ENCODE measurements around the gene CNTNAP5. TPM values are rescaled to one million over a fixed set of nuclear protein-coding genes. Genes with fewer than 3 reads are reported as not detected.

CNTNAP5 gene
- total and polyA plus RNA-seq, 4 donors = not detected

DNA sequence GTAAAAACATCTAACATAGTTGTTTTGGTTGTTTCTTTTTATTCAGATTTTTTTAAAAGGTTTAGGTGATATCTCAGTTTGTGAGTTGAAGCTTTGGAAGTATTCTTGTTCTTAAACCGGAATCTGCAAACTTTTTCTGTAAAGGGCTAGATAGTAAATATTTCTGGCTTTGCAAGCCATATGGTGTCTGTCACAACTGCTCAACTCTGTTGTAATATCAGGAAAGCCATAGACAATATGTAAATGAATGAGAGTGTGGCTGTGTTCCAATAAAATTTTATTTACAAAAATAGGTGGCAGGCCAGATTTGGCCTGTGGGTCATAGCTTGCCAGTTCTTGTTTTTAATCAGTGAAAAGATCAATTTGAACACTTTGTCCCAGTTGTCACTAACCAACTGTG is 134.1 kb downstream of the CNTNAP5 start (continued):
- no peak for TF ChIP-seq GABPA (IDR thresholded peaks at IDR 0.05 in 1 of 2, conservative IDR thresholded peaks at IDR 0.05 in 1 of 2)
- no peak for TF ChIP-seq TAF1 (conservative IDR thresholded peaks at IDR 0.05)
- TF ChIP-seq NR2F2 (IDR thresholded peaks at IDR 0.05) = no peak
- no peak for TF ChIP-seq FOXA2 (IDR thresholded peaks at IDR 0.05)
- TF ChIP-seq, protein P1, sequence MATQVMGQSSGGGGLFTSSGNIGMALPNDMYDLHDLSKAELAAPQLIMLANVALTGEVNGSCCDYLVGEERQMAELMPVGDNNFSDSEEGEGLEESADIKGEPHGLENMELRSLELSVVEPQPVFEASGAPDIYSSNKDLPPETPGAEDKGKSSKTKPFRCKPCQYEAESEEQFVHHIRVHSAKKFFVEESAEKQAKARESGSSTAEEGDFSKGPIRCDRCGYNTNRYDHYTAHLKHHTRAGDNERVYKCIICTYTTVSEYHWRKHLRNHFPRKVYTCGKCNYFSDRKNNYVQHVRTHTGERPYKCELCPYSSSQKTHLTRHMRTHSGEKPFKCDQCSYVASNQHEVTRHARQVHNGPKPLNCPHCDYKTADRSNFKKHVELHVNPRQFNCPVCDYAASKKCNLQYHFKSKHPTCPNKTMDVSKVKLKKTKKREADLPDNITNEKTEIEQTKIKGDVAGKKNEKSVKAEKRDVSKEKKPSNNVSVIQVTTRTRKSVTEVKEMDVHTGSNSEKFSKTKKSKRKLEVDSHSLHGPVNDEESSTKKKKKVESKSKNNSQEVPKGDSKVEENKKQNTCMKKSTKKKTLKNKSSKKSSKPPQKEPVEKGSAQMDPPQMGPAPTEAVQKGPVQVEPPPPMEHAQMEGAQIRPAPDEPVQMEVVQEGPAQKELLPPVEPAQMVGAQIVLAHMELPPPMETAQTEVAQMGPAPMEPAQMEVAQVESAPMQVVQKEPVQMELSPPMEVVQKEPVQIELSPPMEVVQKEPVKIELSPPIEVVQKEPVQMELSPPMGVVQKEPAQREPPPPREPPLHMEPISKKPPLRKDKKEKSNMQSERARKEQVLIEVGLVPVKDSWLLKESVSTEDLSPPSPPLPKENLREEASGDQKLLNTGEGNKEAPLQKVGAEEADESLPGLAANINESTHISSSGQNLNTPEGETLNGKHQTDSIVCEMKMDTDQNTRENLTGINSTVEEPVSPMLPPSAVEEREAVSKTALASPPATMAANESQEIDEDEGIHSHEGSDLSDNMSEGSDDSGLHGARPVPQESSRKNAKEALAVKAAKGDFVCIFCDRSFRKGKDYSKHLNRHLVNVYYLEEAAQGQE (IDR thresholded peaks at IDR 0.05) = no peak
- TF ChIP-seq JUND (IDR thresholded peaks at IDR 0.05) = no peak
- no peak for TF ChIP-seq YY1 (IDR thresholded peaks at IDR 0.05)
- TF ChIP-seq HNF4G (IDR thresholded peaks at IDR 0.05) = no peak

DNA sequence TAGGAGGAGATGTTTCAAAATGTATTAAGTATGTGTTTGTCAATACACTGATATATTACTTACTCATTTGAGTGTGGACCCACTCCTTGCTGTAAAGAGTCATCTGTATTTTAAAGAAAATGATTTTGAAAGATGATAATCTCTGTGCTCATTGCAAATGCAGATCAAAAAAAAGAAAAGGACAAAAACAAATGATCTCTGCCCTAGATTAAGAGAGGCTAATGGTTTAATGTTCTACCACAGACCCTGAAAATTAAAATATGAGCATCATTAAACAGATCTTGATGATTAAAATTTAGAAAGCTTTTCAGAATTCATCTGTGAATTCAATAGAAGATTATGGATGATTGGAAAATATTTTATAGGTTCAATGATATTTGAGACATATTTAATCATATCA is 136.5 kb downstream of the CNTNAP5 start:
- no peak for TF ChIP-seq FOXA2 (IDR thresholded peaks at IDR 0.05)
- TF ChIP-seq JUND (IDR thresholded peaks at IDR 0.05) = no peak
- Histone ChIP-seq H3K4me3 (ENCODE audit: low read depth in 1 of 3, low read length in 3 of 3) (no peak overlapping the region), H3K27ac (ENCODE audit: low read depth in 1 of 2, low read length in 2 of 2) (no peak overlapping the region), H3K9me3 (ENCODE audit: control insufficient read depth in 4 of 4, low read length in 3 of 4) (no peaks in the 10 kb centered on the region), H3K4me1 (ENCODE audit: control insufficient read depth in 4 of 4, insufficient read depth in 4 of 4, low read length in 3 of 4) (no peaks in the 10 kb centered on the region), H3K9ac (ENCODE audit: low read depth in 1 of 2, low read length in 2 of 2) (no peak overlapping the region), H3K36me3 (ENCODE audit: control insufficient read depth in 4 of 4, insufficient read depth in 3 of 4, low read depth in 1 of 4, low read length in 3 of 4) (no peaks in the 10 kb centered on the region), H3K27me3 (ENCODE audit: control insufficient read depth in 4 of 4, insufficient read depth in 4 of 4, low read length in 3 of 4) (no peaks in the 10 kb centered on the region)
- DNase-seq (ENCODE audit: low spot score) = no peak

DNA sequence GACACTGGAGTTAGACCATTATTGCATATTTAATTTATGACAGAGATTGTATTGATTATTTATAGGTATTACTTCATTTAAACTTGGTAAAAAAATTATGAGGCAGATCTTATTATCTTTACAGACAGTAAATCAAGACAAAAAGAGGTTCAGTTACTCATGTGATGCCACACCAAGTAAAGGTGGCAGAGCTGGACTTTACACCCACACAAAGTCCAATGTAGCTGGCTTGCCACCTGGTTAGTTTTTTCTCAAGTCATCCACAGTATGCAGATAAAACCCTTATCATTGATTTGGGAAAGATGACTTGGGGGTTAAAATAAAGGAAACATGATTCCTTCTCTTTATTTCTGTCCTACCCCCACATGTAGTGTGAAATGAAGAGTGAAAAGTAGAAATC is 137.2 kb downstream of the CNTNAP5 start:
- Histone ChIP-seq H3K9ac (ENCODE audit: low read depth in 1 of 2, low read length in 2 of 2) (no peak overlapping the region), H3K27ac (ENCODE audit: low read depth in 1 of 2, low read length in 2 of 2) (no peak overlapping the region), H3K27me3 (ENCODE audit: control insufficient read depth in 4 of 4, insufficient read depth in 4 of 4, low read length in 3 of 4) (no peaks in the 10 kb centered on the region), H3K9me3 (ENCODE audit: control insufficient read depth in 4 of 4, low read length in 3 of 4) (no peaks in the 10 kb centered on the region), H3K4me3 (ENCODE audit: low read depth in 1 of 3, low read length in 3 of 3) (no peak overlapping the region), H3K4me1 (ENCODE audit: control insufficient read depth in 4 of 4, insufficient read depth in 4 of 4, low read length in 3 of 4) (no peaks in the 10 kb centered on the region), H3K36me3 (ENCODE audit: control insufficient read depth in 4 of 4, insufficient read depth in 3 of 4, low read depth in 1 of 4, low read length in 3 of 4) (no peaks in the 10 kb centered on the region)
- no peak for DNase-seq (ENCODE audit: low spot score)
- TF ChIP-seq, protein P2, sequence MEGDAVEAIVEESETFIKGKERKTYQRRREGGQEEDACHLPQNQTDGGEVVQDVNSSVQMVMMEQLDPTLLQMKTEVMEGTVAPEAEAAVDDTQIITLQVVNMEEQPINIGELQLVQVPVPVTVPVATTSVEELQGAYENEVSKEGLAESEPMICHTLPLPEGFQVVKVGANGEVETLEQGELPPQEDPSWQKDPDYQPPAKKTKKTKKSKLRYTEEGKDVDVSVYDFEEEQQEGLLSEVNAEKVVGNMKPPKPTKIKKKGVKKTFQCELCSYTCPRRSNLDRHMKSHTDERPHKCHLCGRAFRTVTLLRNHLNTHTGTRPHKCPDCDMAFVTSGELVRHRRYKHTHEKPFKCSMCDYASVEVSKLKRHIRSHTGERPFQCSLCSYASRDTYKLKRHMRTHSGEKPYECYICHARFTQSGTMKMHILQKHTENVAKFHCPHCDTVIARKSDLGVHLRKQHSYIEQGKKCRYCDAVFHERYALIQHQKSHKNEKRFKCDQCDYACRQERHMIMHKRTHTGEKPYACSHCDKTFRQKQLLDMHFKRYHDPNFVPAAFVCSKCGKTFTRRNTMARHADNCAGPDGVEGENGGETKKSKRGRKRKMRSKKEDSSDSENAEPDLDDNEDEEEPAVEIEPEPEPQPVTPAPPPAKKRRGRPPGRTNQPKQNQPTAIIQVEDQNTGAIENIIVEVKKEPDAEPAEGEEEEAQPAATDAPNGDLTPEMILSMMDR (IDR thresholded peaks at IDR 0.05; ENCODE audit: low read depth, low read length, missing input control) = no peak
- TF ChIP-seq NR2F2 (IDR thresholded peaks at IDR 0.05) (no peak), TAF1 (conservative IDR thresholded peaks at IDR 0.05) (no peak), SP1 (IDR thresholded peaks at IDR 0.05) (no peak), YY1 (IDR thresholded peaks at IDR 0.05) (no peak), JUND (IDR thresholded peaks at IDR 0.05) (no peak), EGR1 (IDR thresholded peaks at IDR 0.05; ENCODE audit: low read depth in 2 of 2) (no peak), HNF4G (IDR thresholded peaks at IDR 0.05) (no peak), RXRA (IDR thresholded peaks at IDR 0.05) (no peak), HNF4A (conservative IDR thresholded peaks at IDR 0.05) (no peak), FOXA2 (IDR thresholded peaks at IDR 0.05) (no peak), FOXA1 (IDR thresholded peaks at IDR 0.05) (no peak)
- TF ChIP-seq, protein P1 (IDR thresholded peaks at IDR 0.05) = no peak
- TF ChIP-seq, protein P3, sequence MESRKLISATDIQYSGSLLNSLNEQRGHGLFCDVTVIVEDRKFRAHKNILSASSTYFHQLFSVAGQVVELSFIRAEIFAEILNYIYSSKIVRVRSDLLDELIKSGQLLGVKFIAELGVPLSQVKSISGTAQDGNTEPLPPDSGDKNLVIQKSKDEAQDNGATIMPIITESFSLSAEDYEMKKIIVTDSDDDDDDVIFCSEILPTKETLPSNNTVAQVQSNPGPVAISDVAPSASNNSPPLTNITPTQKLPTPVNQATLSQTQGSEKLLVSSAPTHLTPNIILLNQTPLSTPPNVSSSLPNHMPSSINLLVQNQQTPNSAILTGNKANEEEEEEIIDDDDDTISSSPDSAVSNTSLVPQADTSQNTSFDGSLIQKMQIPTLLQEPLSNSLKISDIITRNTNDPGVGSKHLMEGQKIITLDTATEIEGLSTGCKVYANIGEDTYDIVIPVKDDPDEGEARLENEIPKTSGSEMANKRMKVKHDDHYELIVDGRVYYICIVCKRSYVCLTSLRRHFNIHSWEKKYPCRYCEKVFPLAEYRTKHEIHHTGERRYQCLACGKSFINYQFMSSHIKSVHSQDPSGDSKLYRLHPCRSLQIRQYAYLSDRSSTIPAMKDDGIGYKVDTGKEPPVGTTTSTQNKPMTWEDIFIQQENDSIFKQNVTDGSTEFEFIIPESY (IDR thresholded peaks at IDR 0.05) = no peak
